ENCODE measurements around the gene PPID.
"Not testable (repeated sequence)": the region's sequence is repeated elsewhere in the genome, so short reads cannot be mapped to it uniquely, and the experiment has no call there.

The PPID gene

DNA sequence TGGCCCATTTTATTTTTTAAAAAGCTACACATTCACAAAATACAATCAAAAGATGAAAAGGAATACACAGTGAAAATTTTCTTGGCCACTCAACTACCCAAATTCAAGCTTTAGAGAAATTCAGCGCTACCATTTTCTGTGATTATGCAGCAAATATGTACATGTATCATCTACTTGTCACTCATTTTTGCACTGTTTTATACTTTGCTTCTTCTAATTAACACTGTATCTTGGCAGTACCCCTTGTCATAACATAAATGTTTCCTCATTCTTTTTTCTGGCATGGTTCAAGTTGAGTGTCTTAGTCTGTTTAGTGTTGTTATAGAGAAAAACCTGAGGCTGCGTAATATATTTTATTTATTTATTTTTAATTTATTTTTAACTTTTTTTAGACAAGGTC lies 15.7 kb upstream of the PPID start:
- no peak for DNase-seq (ENCODE audit: low read depth in 2 of 2)

DNA sequence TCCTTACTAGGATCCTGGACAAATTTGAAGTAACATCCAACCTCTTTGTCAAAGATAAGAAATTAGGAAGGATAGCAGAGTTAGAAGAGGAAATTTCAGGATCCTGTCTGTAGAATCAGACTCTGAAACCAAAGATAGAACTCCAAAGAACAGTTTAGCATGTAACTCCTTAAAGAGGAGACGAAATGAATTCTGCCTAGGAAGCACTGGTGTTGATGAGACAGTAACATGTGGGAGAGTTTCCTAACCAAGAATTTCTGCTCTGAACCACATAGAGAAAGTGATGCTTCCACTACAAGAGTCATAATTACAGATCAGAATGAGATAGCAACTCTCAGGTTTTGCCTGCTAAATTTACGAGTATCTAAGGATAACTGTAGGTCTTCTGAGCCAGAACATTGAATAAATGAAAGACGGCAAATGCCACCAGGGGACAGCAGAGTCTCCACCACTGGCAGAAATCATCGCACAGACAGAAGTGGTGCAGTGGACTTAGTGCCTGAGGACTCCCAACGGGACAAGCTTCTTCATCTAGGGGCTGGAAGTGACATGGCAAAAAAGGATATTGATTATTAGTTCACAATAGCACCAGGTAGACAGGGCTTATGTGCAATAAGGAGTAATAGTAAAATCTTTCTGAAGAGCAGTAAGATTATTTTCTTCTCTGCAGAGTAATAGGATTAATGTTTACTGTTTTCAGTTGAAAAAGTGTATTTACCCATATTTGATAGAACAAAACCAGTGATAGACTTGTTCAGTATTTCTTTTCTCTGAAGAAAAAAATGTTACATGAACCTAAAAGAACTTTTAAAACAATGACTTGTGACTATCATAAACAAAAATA lies 6.7 kb upstream of the PPID start:
- DNase-seq (ENCODE audit: low read depth in 2 of 2), result no peak

DNA sequence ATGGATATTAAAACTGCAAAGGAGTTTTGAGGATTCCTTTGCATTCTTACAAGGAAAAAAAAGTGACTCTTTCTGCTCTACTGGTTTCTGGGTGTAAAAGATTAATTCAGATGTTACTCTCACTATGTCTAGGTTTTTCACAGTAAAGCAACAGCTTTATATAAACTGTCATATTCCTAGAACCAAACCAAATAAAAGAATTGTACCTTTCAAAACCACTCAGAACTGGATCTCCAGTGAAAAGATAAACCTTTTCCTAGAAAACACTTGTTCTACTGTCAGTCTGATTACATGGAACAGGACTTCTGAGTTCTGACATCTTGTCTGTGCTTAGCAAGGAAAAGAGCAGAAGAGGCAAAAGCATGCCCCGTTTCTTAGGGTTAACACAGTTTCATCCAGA lies 5.0 kb upstream of the PPID start:
- DNase-seq (ENCODE audit: low read depth in 2 of 2), result no peak

DNA sequence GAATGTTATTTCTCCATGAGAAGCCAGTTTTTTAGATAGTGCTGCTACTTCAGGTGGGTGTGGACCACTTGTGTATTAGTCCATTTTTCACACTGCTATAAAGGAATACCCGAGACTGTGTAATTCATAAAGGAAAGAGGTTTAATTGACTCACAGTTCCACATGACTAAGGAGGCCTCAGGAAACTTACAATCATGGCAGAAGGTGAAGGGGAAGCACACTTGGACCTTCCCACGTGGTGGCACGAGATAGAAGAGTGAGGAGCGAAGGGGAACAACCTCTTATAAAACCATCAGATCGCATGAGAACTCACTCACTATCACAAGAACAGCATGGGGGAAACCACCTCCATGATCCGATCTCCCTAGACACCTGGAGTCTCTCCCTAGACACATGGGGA lies 3.4 kb upstream of the PPID start:
- DNase-seq (ENCODE audit: low read depth in 2 of 2), result no peak

DNA sequence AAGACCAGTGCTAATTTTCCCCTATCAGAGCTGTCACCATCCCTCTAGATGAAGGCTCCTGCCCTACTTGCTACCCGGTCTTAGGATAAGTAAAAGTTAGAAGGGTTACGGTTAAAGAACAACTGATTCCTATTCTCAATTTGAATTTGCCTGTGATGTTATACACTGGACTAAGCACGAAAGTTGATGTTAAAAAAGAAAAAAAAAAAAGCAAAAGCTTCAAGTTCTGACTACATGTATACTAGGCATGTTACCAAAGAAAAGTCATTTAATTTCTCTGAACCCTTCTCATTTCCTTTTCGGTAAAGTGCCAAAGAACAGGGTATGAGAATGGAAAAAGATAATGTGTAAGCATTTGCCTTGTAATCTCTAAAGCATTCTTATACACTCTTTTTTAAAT lies 1.4 kb upstream of the PPID start:
- no peak for DNase-seq (ENCODE audit: low read depth in 2 of 2)

DNA sequence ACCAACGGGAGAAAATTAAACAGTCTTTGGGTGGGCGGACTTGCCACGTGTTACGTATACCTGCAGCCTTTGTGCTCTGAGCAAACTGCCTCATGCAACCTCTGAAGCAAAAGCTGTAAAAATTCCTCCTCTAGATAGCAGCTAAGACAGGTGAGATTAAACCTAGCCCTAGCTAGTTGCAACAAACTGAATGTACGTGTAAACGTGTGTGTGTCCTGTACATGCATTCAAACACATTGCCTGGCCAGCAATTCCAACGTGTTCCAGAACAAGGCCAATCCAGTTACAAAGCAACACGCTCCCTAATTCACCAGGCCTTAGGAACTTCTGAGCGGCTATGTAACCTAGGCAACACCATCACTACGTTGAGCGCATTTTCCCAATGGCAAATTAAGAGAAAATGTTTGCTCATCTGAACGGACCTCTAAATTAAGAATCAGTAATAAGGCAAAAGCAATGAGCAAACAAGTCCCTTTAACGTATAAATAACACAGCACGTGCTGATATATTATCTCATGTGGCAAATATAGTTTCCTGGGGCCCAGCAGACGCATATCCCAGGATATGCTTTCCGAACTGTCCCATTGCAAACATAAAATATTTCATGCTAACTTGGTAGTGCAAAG lies 792 bp downstream of the PPID start:
- DNase-seq (ENCODE audit: low read depth in 2 of 2), result no peak

DNA sequence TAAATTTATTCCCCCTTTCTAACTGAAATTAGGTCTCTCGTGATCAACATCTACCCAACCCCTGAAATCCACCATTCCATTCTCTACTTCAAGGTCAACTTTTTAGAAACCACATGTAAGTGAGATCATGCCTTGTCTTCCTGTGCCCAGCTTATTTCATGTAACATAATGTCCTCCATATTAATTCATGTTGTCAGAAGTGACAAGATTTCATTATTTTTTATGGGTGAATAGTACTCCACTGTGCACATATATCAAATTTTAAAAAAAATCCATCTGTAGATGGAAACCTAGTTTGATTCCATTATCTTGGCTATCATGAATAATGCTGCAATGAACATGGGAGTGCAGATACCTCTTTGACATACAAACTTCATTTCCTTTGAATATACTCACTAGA lies 1.5 kb downstream of the PPID start:
- DNase-seq (ENCODE audit: low read depth in 2 of 2), result no peak

DNA sequence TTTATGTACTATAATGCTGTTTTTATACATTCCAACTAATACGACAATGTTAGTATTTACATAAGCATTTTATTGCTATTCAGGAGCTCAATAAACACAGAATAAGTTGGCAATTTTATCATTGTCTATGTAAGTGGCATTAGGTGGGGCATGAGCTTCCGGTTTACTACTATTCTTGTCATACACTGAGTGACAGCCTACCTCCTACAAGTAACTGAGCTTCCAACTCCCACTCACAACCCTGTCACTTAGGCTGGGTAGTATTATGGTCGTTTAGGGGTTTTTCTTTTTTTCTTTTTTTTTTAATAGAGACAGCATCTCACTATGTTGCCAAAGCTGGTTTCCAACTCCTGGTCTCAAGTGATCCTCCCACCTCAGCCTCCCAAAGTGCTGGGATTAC lies 7.4 kb downstream of the PPID start:
- no peak for DNase-seq (ENCODE audit: low read depth in 2 of 2)

DNA sequence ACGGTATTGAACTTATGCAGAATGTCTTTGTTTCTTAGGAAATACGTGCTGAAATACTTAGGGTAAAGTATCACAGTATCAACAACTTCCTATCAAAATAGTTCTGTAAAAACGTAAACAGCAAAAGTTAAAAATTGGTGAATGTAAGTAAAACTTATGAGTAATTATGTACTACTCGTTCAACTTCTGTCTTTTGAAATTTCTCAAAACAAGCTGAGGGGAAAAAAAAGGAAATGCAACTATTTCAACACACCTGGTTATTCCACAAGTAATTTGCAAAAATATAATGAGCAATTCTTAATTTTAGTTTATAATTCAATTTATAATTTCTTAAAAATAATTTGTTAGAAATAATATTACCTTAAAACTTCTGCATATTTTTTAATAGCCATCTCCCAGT lies 8.3 kb downstream of the PPID start:
- DNase-seq (ENCODE audit: low read depth in 2 of 2), result no peak

DNA sequence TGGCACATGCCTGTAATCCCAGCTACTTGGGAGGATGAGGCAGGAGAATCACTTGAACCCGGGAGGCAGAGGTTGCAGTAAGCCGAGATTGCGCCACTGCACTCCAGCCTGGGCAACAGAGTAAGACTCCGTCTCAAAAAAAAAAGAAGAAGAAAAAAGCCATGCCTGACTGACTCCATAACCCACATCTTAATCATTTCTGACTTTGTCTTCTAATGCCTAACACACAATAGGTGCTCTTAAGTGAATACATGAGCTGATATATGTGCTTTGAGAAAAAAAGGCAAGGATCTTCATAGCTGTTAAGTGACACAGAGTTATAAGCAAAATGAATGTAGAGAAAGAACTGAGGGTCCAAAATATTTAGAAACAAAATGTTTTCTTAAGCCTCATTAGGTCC lies 10.6 kb downstream of the PPID start:
- not testable (repeated sequence) for DNase-seq (ENCODE audit: low read depth in 2 of 2)

DNA sequence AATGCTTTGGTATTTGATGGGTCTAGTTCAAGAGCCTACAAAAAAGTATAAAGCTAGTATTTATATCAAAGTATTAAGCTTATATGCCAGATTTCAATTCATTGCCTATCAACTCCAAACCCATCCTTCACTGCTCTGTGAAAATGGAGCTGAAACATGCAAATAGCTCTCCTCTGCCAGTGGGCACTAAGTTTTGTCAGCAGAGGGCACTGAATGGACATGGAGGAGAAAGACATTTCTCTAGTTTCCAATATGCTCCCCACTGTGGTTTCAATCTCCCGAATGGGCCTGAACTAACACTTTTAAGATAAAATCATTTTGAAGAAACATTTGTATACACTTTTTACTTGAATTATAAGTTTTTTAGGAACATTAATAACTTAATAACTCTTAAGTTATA lies 12.4 kb downstream of the PPID start:
- DNase-seq (ENCODE audit: low read depth in 2 of 2), result no peak

DNA sequence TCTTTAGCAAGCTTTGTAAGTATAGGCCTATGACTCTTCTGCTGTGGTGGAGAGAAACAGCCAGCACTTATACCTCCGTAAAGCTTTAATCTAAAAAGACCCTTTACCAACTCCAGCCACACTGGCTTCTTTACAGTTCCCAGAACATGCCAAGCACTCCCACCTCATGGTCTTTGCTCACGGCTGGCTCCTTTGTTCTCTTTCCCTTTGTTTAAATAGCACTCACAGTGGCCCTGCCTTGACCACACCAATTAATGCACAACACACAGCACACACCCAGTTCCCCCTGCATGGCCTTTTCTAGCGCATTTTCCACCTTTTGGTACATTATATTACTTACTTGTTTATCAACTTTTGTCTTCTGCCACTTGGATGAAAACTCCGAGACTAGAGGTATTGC lies 18.9 kb downstream of the PPID start:
- DNase-seq (ENCODE audit: low read depth in 2 of 2), result no peak

DNA sequence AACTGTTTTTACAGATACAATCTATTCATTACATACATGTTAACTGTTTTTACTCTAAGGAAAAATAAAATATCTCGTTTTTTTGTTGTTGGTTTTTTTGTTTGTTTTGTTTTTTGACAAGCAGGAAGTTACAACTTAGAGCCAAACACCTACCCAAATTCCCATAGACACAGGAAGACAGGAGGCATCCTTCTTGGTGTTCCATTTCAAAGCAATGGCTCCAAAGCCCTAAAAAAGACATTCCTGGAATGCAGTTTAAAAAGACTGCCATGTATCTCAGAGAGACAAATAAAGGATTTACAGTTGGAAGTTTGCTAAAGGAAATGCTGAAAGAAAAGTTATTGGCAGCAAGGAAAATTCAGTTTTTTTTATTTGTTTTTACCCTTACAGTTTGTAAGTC lies 34.4 kb downstream of the PPID start:
- DNase-seq (ENCODE audit: low read depth in 2 of 2), result no peak

DNA sequence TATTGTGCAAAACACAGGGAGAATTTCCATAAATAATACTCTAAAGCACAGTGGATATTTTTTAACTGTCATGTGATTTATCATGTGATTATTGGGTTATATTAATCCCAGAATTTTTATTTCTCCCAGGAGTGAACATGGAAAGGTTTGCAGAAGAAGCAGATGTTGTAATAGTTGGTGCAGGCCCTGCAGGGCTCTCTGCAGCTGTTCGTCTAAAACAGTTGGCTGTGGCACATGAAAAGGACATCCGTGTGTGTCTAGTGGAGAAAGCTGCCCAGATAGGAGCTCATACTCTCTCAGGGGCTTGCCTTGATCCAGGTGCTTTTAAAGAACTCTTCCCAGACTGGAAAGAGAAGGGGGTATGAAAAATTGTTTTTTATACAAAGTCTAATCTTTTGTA lies 41.1 kb downstream of the PPID start:
- no peak for DNase-seq (ENCODE audit: low read depth in 2 of 2)

DNA sequence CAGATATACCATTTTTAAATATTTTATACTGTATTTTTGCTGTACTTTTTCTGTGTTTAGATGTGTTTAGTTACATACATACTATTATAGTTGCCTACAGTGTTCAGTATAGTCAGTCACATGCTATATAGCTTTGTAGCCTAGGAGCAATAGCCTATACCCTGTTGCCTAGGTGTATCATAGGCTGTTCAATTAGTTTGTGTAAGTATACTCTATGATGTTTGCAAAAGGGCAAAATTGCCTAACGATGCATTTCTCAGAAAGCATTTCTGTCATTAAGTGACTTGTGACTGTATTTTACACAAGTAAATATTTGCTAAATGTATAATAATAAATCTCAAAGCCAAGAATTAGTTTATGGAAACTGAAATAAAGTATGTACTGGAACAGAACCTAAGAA lies 41.6 kb downstream of the PPID start:
- DNase-seq (ENCODE audit: low read depth in 2 of 2), result no peak

DNA sequence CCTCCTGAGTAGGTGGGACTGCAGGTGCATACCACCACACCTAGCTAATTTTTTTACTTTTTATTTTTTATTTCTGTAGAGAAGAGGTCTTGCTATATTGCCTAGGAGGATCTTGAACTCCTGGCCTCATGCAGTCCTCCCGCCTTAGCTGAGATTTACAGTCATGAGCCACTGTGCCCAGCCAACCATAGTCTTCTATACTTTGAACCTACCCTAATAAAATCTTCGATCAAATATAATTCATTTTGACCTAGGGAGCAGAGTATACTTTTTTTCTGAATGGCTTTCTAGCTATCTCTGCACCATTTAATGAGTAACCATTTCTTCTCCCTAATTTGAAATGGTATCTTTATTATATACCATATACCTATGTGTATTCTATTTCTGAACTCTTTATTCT lies 44.4 kb downstream of the PPID start:
- DNase-seq (ENCODE audit: low read depth in 2 of 2), result no peak

DNA sequence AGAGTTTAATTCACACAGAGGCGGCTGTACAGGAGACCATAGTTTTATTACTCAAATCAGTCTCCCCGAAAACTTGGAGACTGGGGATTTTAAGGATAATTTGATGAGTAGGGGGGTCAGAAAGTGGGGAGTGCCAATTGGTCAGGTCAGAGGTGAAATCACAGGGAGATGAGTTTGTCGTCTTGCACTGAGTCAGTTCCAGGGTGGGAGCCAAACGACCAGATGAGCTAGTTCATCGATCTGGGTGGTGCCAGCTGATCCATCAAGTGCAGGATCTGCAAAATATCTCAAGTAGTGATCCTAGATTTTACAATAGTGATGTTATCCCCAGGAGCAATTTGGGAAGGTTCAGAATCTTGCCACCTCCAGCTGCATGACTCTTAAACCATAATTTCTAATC lies 47.1 kb downstream of the PPID start:
- DNase-seq (ENCODE audit: low read depth in 2 of 2), result no peak

DNA sequence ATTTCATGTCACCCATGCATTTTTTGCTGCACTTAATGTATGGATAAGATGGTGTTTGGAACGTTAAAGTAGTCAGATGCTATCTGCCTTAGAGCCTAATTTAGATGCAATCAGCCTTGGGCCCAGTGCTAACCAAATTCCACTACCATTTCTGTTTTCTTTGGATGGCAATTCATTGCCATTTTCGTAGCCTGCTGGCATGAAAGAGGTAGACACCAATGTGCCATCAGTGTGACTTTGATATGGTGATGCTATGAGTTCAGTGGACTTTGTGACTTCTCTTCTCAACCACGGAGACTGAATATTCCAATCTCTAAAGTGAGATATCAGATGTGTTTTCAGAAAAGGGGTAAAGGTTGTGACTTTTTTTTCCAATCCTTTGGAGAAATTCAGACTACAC lies 49.6 kb downstream of the PPID start:
- DNase-seq (ENCODE audit: low read depth in 2 of 2), result no peak

DNA sequence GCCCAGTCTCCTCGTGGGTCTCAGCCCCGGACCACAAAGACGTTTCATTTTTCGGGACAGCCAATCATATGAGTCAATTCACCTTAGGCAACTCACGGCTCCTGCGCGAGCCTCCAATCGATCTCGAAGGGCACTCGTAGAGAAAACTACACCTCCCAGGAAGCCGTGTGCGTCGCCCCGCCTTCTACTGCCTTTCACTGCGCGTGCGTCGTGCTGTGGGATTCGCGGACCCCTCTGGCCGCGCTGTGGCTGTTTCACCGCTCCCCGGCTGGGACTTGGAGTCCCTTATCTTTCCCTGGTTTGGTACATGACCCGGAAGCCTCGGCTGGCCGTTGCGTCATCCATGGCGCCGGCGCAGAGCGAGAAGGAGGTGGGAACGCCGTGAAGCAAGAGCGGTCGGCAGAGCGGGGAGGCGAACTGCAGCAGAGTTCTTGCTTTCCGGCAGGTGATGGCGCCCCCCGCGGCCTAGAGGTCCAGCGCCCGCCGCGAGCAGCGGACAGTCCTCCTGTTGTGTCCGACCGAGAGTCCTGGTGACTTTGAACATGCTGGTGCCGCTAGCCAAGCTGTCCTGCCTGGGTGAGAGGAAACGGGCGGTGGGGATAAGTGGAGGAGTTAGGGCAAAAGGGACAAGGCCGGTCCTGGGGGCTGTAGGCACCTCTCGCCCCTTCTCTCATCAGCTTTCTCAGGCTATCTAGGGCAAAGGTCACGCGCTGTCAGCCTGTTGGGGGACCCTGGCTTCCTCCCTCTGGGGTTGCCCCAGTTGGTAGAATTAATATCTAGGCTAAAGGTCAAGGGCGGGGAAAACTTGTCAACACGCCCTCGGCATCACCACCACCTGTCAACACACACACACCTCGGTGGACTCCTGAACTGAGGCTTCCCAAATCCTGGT lies 51.0 kb downstream of the PPID start, which contains the start of gene ETFDH:
TSS of gene ETFDH (plus strand) at position 382 of the 892 bp plus-strand sequence. CDS start at position 543, 161 bp downstream.
- DNase-seq (ENCODE audit: low read depth in 2 of 2), result peak; percentile 99 to 100

DNA sequence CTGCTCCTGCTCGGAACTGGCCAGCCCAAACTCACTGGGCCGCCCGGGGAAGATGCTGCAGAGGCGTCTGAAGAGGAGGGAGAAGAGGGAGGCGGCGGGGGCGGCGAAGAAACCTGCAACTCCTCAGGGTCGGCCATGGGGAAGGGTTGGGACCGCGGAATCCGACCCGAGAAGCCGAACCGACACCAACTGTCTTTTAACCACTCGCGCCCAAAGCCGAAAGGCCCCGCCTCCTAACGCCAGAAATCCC lies 51.6 kb downstream of the PPID start, which contains the start of gene C4orf46:
TSS of gene C4orf46 (minus strand) at position 223 of the 250 bp plus-strand sequence. CDS start at position 137, 86 bp downstream.
- no peak for DNase-seq (ENCODE audit: low read depth in 2 of 2)

DNA sequence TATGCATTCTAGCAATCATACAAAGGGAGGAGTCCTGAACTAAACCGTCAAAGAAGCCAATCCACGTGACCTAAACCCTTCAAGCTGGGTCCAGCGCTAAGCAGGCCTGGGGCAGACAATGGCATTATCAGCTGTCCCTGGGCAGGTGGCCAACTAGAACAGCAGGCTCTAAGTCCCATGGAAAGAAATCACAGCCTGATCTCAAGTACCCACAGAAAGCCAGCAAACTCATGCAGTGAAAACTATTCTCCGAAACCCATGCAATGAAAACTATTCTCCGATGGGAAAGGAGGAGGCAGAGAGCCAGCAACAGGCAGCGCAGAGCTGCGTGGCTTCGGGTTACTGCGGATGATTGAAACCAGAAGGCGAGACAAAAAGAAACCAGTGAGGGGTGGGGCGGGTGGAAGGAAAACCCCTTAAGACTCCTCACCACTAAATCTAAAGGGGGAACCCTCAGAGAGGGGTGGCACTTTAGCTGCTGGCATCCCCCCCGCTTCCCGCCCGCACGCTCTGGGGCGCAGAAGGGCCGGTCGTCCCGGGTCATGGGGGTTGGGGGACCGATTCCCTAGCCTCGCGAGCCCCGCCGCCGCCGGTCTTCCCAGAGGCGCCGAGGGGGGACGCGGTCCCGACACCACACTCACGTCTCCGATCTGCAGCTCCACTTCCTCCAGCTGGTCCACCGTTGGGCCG lies 52.1 kb downstream of the PPID start:
- peak; percentile 54 to 55 for DNase-seq (ENCODE audit: low read depth in 2 of 2)

DNA sequence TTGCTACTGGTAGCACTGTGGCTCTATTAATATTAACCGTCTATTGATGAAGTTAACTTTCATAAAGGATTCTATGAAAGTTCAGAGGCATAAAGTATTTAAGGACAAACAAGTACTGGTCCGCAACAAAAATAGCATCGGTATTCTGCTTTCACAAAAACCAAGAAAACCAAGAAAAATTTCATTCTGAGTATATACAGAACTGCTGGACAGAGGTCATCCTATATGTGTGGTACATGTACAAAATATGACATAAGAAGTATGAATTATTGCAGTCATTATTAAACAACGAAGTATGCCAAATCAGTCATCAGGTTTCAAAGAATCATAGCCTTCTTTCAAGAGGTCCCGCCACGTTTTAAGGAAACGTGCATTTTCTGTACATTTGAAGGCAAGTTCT lies 53.9 kb downstream of the PPID start:
- no peak for DNase-seq (ENCODE audit: low read depth in 2 of 2)
